Nephron (organoid): Measurements from ENCODE around the gene GPR142.

Experiments used
- H3K27ac Mint-ChIP-seq, 3 experiments: 2 replicates each; pipeline ENCODE4 v1.8.0; 2020; ENCODE audit warnings: mixed read lengths in 3 of 3, mild to moderate bottlenecking in 2 of 3, moderate library complexity in 1 of 3
- H3K27me3 Mint-ChIP-seq: 2 replicates; pipeline ENCODE4 v1.8.0; 2021; ENCODE audit warnings: low read depth, mild to moderate bottlenecking, moderate library complexity, mixed read lengths
- H3K36me3 Mint-ChIP-seq: 2 replicates; pipeline ENCODE4 v1.8.0; 2020; ENCODE audit warnings: low read depth, mixed read lengths
- H3K4me1 Mint-ChIP-seq: 2 replicates; pipeline ENCODE4 v1.8.0; 2020; ENCODE audit warnings: mixed read lengths
- H3K4me3 Mint-ChIP-seq, 3 experiments: 2 replicates each; pipeline ENCODE4 v1.8.0; 2020; ENCODE audit warnings: mild to moderate bottlenecking in 3 of 3, mixed read lengths in 3 of 3, moderate library complexity in 2 of 3
- H3K9me3 Mint-ChIP-seq: 2 replicates; pipeline ENCODE4 v1.8.0; 2020; ENCODE audit warnings: mixed read lengths
- TF ChIP-seq, protein P1 (sequence below), 3 experiments: fragments of 200-600 bp; sonication (generic); IDR thresholded peaks; one replicate each; pipeline ENCODE4 v1.5.0; 2021; ENCODE audit warnings: antibody characterized with exemption in 3 of 3; ENCODE audit not compliant: unreplicated experiment in 3 of 3

GPR142 gene

DNA sequence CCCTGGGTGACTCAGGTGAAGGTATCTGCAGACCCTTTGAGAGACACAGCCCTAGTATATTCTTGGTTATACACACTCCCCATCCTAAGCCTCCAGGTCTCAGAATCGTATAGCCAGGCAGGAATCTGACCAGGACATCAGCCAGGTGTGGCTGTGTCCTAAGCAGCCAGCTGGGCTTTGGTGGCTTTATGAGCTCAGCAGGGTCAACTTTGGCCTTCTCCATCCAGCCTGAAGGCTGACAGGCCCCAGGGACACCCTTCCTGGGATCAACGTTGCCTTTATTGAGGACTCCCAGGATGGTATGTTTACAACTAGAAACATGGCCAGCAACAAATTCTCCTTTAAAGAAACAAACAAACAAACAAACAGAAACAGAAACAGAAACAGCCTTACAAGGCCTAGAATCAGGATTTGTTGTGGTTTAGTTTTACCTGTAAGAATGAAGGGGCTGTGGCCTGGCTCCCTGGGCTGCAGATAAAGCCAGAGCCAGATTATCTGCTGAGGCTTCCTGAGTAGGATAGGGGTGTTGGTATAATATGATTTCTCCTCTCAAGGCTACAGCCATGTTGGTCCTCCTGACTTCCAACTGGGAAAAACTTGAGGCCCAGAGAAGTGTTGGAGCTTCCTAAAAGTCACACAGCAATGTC, 32.8 kb upstream of the GPR142 start:
- Mint-ChIP-seq H3K4me1 (peaks cover 18% of the 10 kb centered on the region), H3K27me3 (peaks cover 41% of the 10 kb centered on the region), H3K9me3 (no peaks in the 10 kb centered on the region), H3K27ac (no peak overlapping the region), H3K36me3 (no peaks in the 10 kb centered on the region), H3K4me3 (no peak overlapping the region)
- TF ChIP-seq, protein P1, sequence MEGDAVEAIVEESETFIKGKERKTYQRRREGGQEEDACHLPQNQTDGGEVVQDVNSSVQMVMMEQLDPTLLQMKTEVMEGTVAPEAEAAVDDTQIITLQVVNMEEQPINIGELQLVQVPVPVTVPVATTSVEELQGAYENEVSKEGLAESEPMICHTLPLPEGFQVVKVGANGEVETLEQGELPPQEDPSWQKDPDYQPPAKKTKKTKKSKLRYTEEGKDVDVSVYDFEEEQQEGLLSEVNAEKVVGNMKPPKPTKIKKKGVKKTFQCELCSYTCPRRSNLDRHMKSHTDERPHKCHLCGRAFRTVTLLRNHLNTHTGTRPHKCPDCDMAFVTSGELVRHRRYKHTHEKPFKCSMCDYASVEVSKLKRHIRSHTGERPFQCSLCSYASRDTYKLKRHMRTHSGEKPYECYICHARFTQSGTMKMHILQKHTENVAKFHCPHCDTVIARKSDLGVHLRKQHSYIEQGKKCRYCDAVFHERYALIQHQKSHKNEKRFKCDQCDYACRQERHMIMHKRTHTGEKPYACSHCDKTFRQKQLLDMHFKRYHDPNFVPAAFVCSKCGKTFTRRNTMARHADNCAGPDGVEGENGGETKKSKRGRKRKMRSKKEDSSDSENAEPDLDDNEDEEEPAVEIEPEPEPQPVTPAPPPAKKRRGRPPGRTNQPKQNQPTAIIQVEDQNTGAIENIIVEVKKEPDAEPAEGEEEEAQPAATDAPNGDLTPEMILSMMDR (IDR thresholded peaks at IDR 0.05; ENCODE audit: unreplicated experiment in 3 of 3) = no peak

DNA sequence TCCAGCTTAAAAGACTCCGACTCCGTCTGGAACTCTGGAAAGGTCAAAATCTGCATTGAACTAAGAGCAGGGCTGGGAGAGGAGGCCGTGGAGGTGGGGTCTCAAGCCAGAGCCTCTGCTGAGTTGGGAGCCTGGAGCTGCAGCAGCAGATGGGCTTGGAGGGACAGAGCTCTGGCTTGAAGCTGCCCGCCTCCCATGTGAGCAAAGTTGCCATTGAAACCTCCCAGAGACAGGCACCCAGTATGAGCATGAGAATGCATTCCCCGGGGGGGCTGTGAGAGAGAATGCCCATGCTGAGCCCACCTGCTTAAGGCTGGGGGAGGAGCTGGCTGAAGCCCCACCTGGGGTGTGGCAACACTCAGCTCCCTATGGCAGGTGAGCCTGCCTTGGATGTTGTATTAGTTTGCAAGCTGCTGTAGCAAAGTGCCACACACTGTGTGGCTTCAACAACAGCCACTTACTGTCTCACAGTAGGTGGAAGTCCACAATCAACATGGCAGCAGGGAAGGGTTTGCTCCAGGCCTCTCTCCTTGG, 31.7 kb upstream of the GPR142 start:
- no peaks in the 10 kb centered on the region for H3K9me3 Mint-ChIP-seq
- peaks cover 40% of the 10 kb centered on the region for H3K27me3 Mint-ChIP-seq
- no peak overlapping the region for H3K27ac Mint-ChIP-seq
- no peaks in the 10 kb centered on the region for H3K36me3 Mint-ChIP-seq
- TF ChIP-seq, protein P1 (IDR thresholded peaks at IDR 0.05; ENCODE audit: unreplicated experiment in 3 of 3) = no peak
- no peak overlapping the region for H3K4me3 Mint-ChIP-seq
- peaks cover 25% of the 10 kb centered on the region for H3K4me1 Mint-ChIP-seq

DNA sequence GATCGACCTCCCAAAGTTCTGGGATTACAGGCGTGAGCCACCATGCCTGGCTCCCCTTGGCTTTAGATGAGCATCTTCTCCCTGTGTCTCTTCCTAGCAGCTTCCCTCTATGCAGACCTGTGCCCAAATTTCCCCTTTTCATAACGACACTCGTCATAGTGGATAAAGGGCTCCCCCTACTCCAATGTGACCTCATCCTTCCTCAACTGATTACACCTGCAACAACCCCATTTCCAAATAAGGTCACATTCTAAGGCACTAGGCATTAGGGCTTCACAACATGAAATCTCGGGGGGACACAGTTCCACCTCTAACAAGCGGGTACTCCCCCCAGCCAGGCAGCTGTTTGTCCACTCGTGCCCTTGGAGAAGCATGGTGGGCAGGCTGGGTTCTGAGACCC, 31.0 kb upstream of the GPR142 start:
- H3K9me3 Mint-ChIP-seq = no peaks in the 10 kb centered on the region

DNA sequence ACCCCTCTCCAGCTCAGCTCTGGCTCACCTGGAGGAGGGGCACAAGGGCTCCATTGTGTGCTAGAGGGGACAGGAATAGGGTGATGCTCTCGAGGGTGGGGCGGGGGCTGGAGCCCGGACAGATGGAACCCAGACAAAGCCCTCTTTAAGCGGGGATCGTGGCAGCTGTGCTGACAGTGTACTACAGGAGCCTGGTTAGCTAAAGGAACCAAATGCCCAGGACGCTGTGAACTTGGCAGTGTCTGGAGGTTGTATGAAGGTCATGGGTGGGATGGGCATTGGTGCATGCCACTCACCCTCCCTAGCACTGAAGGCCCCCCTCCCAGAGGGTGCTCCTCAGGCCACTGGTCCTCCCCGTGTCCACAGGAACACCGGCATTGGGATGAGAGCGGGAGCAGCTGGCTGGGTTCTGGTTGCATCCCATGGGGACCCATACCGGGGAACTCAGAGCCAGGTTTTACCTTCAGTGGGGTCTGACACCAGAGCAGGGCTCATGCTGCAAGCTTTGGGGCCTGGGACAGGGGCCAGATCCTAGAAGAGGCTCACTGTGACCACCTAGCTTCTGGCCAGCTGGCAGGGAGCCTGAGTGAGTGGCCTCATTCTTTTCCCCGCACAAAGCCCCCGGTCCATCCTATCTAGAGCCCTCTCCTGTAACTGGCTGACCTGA, 29.3 kb upstream of the GPR142 start:
- no peak overlapping the region for H3K4me3 Mint-ChIP-seq
- peaks cover 26% of the 10 kb centered on the region for H3K27me3 Mint-ChIP-seq
- H3K4me1 Mint-ChIP-seq = peaks cover 13% of the 10 kb centered on the region
- no peaks in the 10 kb centered on the region for H3K36me3 Mint-ChIP-seq
- no peak overlapping the region for H3K27ac Mint-ChIP-seq
- TF ChIP-seq, protein P1 (IDR thresholded peaks at IDR 0.05; ENCODE audit: unreplicated experiment in 3 of 3) = no peak
- H3K9me3 Mint-ChIP-seq = no peaks in the 10 kb centered on the region

More for the DNA sequence above, 31.0 kb upstream of the GPR142 start:
- Mint-ChIP-seq H3K27ac (no peak overlapping the region), H3K27me3 (peaks cover 33% of the 10 kb centered on the region), H3K36me3 (no peaks in the 10 kb centered on the region), H3K4me1 (peaks cover 25% of the 10 kb centered on the region), H3K4me3 (no peak overlapping the region)
- TF ChIP-seq, protein P1 (IDR thresholded peaks at IDR 0.05; ENCODE audit: unreplicated experiment in 3 of 3) = no peak

DNA sequence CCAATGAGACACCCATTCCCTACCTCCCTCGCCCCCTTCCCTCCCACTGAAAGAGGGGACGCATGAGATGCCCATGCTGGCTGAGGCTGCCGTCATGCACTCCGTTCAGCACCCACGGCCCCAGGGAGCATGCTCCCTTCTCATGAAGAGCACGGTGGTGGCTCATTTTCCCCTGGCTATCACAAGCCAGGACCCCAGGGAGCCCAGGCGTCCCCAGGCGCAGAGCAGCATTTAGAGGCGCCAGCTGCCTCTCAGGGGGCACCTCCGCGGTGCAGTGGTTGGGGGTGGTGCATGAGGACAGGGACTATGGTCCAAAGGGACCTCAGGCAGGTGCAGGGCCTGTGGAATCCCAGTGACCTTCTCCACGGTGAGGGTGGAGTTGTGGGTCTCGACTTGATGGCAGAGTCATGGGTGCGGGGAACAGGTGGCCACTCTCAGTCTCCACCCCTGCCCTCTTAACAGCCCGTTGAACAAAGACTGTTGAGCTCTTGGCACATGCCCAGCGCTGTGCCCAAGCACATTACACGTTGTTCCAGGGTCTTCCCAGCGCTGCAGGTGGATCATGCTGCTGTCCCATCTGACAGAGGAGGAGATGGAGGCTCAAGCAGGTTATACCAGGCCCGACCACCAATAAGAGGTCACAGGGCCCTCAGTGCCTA, 27.6 kb upstream of the GPR142 start:
- H3K27ac Mint-ChIP-seq = no peak overlapping the region

More for the DNA sequence above, 27.6 kb upstream of the GPR142 start:
- H3K4me1 Mint-ChIP-seq = peaks cover 12% of the 10 kb centered on the region
- TF ChIP-seq, protein P1 (IDR thresholded peaks at IDR 0.05; ENCODE audit: unreplicated experiment in 3 of 3) = no peak
- H3K27me3 Mint-ChIP-seq = peaks cover 29% of the 10 kb centered on the region
- H3K4me3 Mint-ChIP-seq = no peak overlapping the region
- H3K9me3 Mint-ChIP-seq = no peaks in the 10 kb centered on the region
- H3K36me3 Mint-ChIP-seq = no peaks in the 10 kb centered on the region
